Sigmoid colon (tissue), 4 donors: ENCODE data around the gene FOXP1.

Source experiments
- CTCF ChIP-seq, 4 experiments: fragments of 450-650 bp in 3 of 4; fragments of 200-600 bp in 1 of 4; IDR thresholded peaks; one replicate each; pipeline ENCODE4 v1.5.1; 2016 to 2019; ENCODE audit warnings: antibody characterized with exemption in 4 of 4, mild to moderate bottlenecking in 3 of 4, moderate library complexity in 2 of 4
- EP300 ChIP-seq, 4 donors: sonication (generic); formaldehyde crosslinking; IDR thresholded peaks; one replicate each; pipeline ENCODE4 v1.6.1; 2017; ENCODE audit warnings: antibody characterized with exemption in 4 of 4
- POLR2AphosphoS5 ChIP-seq, 4 donors: sonication (generic); formaldehyde crosslinking; IDR thresholded peaks; one replicate each; pipeline ENCODE4 v1.6.1; 2017; ENCODE audit warnings: antibody characterized with exemption in 4 of 4

- TF ChIP-seq CTCF (IDR thresholded peaks at IDR 0.05) (no peak), EP300 (IDR thresholded peaks at IDR 0.05) (no peak), POLR2AphosphoS5 (IDR thresholded peaks at IDR 0.05) (no peak)
Observed at GRCh38 chr3:70933105-70933810, 650.3 kb downstream of the FOXP1 start.
